Neural progenitor cell (in vitro differentiated cells): ENCODE measurements around the gene TRAF1. TPM values are rescaled to one million over a fixed set of nuclear protein-coding genes. Genes with fewer than 3 reads are reported as not detected.

Source experiments
- DNase-seq: peaks from one replicate; pipeline ENCODE4 v3.0.0-alpha.2; 2016; ENCODE audit warnings: low spot score
- H2AFZ ChIP-seq: fragments of 200-600 bp; sonication (generic); replicated peaks from 2 replicates; pipeline ENCODE4 v1.6.1; 2016; ENCODE audit warnings: antibody characterized with exemption
- H3F3A ChIP-seq: fragments of 200-600 bp; sonication (generic); 2 replicates; pipeline ENCODE4 v1.6.1; 2016; ENCODE audit warnings: antibody characterized with exemption, low read depth
- H3K27ac ChIP-seq: fragments of 200-600 bp; sonication (generic); 2 replicates; pipeline ENCODE4 v1.5.1; 2016; ENCODE audit warnings: mild to moderate bottlenecking
- H3K27me3 ChIP-seq: fragments of 200-600 bp; sonication (generic); 2 replicates; pipeline ENCODE4 v1.6.1; 2016; ENCODE audit warnings: mild to moderate bottlenecking, moderate library complexity
- H3K36me3 ChIP-seq: fragments of 200-600 bp; sonication (generic); 2 replicates; pipeline ENCODE4 v1.5.1; 2016
- H3K4me1 ChIP-seq: fragments of 200-600 bp; sonication (generic); 2 replicates; pipeline ENCODE4 v1.6.1; 2016; ENCODE audit warnings: mixed run types
- H3K4me2 ChIP-seq: fragments of 200-600 bp; sonication (generic); 2 replicates; pipeline ENCODE4 v1.6.1; 2016
- H3K4me3 ChIP-seq: fragments of 200-600 bp; sonication (generic); 2 replicates; pipeline ENCODE4 v1.5.1; 2016
- H3K79me2 ChIP-seq: fragments of 200-600 bp; sonication (generic); 2 replicates; pipeline ENCODE4 v1.6.1; 2016; ENCODE audit warnings: low read depth
- H3K9ac ChIP-seq: fragments of 200-600 bp; sonication (generic); 2 replicates; pipeline ENCODE4 v1.6.1; 2016
- H3K9me3 ChIP-seq: fragments of 200-600 bp; sonication (generic); 2 replicates; pipeline ENCODE4 v1.5.1; 2016; ENCODE audit warnings: low read depth
- H4K20me1 ChIP-seq: fragments of 200-600 bp; sonication (generic); 2 replicates; pipeline ENCODE4 v1.6.1; 2016; ENCODE audit warnings: low read depth
- H3K27ac Mint-ChIP-seq: 3 replicates; pipeline ENCODE4 v1.8.0; 2021; ENCODE audit warnings: mixed read lengths
- H3K27me3 Mint-ChIP-seq: 2 replicates; pipeline ENCODE4 v1.8.0; 2022; ENCODE audit warnings: low read depth, mild to moderate bottlenecking, inconsistent platforms, moderate library complexity, mixed read lengths; ENCODE audit not compliant: insufficient read depth
- H3K36me3 Mint-ChIP-seq: 3 replicates; pipeline ENCODE4 v1.8.0; 2021; ENCODE audit warnings: mixed read lengths
- H3K4me1 Mint-ChIP-seq: 3 replicates; pipeline ENCODE4 v1.8.0; 2021; ENCODE audit warnings: mixed read lengths
- H3K4me3 Mint-ChIP-seq: 3 replicates; pipeline ENCODE4 v1.8.0; 2021; ENCODE audit warnings: mild to moderate bottlenecking, moderate library complexity, mixed read lengths
- H3K9me3 Mint-ChIP-seq: 3 replicates; pipeline ENCODE4 v1.8.0; 2020; ENCODE audit warnings: mixed read lengths
- CTCF ChIP-seq: fragments of 200-600 bp; sonication (generic); IDR thresholded peaks from 2 replicates; pipeline ENCODE4 v1.5.1; 2017; ENCODE audit warnings: antibody characterized with exemption, mild to moderate bottlenecking
- EZH2 ChIP-seq: fragments of 200-600 bp; sonication (generic); IDR thresholded peaks from 2 replicates; pipeline ENCODE4 v1.6.1; 2017; ENCODE audit warnings: antibody characterized with exemption, mild to moderate bottlenecking, moderate library complexity
- EZH2phosphoT487 ChIP-seq: fragments of 200-600 bp; sonication (generic); IDR thresholded peaks from 2 replicates; pipeline ENCODE4 v1.6.1; 2017; ENCODE audit warnings: antibody characterized with exemption
- total RNA-seq: library from RNA; depleted of rRNA; stranded (reverse); fragments of >200 nt; gene quantifications from 2 replicates; pipeline ENCODE4 v1.2.3, GENCODE V29; 2015; ENCODE audit warnings: low replicate concordance

TRAF1 gene
- total RNA-seq, 1 donor from 2014 or later, result 3.2 TPM

DNA sequence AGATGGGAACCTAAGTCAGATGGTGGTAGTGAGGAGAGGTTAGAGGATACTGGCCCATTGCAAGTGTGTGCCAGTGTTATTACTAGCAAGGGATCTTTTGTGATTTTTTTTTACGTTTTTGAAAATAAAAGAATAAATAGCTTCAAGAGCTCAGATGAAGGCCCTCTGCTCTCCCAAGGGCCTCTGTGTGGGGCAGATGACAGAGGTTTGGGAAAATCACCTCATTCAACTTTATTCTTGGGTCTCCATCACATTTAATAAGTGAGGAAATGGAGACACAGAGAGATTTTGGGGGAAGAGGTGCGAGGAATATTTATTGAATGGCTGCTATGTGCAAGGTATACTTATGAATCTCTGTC is 10.1 kb upstream of the TRAF1 start:
- H3K36me3 ChIP-seq, result no peaks in the 10 kb centered on the region
- no peak overlapping the region for H3K4me2 ChIP-seq
- no peaks in the 10 kb centered on the region for H3K27me3 ChIP-seq
- no peaks in the 10 kb centered on the region for H3K79me2 ChIP-seq
- no peak overlapping the region for H3K27ac ChIP-seq
- DNase-seq, result no peak
- H3K36me3 Mint-ChIP-seq, result no peaks in the 10 kb centered on the region
- no peak overlapping the region for H2AFZ ChIP-seq
- H3K27me3 Mint-ChIP-seq, result peaks cover 3% of the 10 kb centered on the region
- TF ChIP-seq CTCF (no peak), EZH2phosphoT487 (no peak), EZH2 (no peak)
- H3K9ac ChIP-seq, result no peak overlapping the region
- no peak overlapping the region for H3K27ac Mint-ChIP-seq
- peaks cover 19% of the 10 kb centered on the region for H3K4me1 Mint-ChIP-seq
- no peaks in the 10 kb centered on the region for H4K20me1 ChIP-seq
- H3K4me3 ChIP-seq, result no peak overlapping the region
- no peak overlapping the region for H3K4me3 Mint-ChIP-seq
- peaks cover 3% of the 10 kb centered on the region for H3F3A ChIP-seq
- H3K9me3 Mint-ChIP-seq, result no peaks in the 10 kb centered on the region
- no peaks in the 10 kb centered on the region for H3K9me3 ChIP-seq
- peaks cover 19% of the 10 kb centered on the region for H3K4me1 ChIP-seq

- H4K20me1 ChIP-seq, result no peaks in the 10 kb centered on the region
- H3K4me2 ChIP-seq, result no peak overlapping the region
- peaks cover under 1% of the 10 kb centered on the region for H3F3A ChIP-seq
- TF ChIP-seq EZH2 (no peak), CTCF (peak; percentile 98), EZH2phosphoT487 (no peak)
- peaks cover 16% of the 10 kb centered on the region for H3K4me1 ChIP-seq
- Mint-ChIP-seq H3K4me1 (peaks cover 19% of the 10 kb centered on the region), H3K4me3 (no peak overlapping the region), H3K36me3 (no peaks in the 10 kb centered on the region), H3K27me3 (peaks cover 3% of the 10 kb centered on the region), H3K27ac (no peak overlapping the region), H3K9me3 (no peaks in the 10 kb centered on the region)
- H3K4me3 ChIP-seq, result no peak overlapping the region
- H2AFZ ChIP-seq, result peak overlapping the region; percentile 23
- no peaks in the 10 kb centered on the region for H3K36me3 ChIP-seq
- no peaks in the 10 kb centered on the region for H3K9me3 ChIP-seq
- H3K27me3 ChIP-seq, result no peaks in the 10 kb centered on the region
- H3K27ac ChIP-seq, result no peak overlapping the region
- H3K79me2 ChIP-seq, result no peaks in the 10 kb centered on the region
- H3K9ac ChIP-seq, result no peak overlapping the region
- peak; percentile 90 for DNase-seq
These were observed 9.6 kb upstream of the TRAF1 start for GRCh38 chr9:120936011-120936763.

DNA sequence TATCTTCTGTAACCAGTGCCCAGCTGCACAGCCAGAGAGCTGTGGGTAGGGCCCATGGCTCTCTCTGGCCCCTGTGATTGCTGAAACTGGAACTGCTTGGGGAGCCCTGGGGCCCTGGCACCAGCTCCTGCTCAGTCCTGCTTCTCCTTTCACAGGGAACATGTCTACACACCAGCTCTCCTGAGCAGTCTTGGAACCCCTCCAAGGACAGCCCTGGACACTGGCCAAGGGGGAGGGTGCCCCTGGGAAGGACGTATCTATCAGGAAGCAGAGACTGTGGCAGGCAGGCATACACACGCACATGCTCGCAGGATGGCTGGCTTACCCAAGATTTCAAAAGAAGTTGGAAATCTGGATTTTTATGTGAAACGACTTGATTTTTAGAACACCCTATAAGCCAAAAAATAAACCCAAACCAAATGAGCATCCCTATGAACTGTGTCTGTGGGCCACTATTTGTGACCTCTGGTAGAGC is 8.8 kb upstream of the TRAF1 start:
- no peak overlapping the region for H3K27ac ChIP-seq
- no peak overlapping the region for H3K4me3 ChIP-seq
- no peaks in the 10 kb centered on the region for H3K9me3 ChIP-seq
- H3K27ac Mint-ChIP-seq, result no peak overlapping the region
- no peaks in the 10 kb centered on the region for H3K36me3 Mint-ChIP-seq
- no peaks in the 10 kb centered on the region for H3F3A ChIP-seq
- H3K4me1 ChIP-seq, result peaks cover 9% of the 10 kb centered on the region
- peaks cover 17% of the 10 kb centered on the region for H3K4me1 Mint-ChIP-seq
- H4K20me1 ChIP-seq, result no peaks in the 10 kb centered on the region
- H3K4me2 ChIP-seq, result no peak overlapping the region
- TF ChIP-seq EZH2 (no peak), EZH2phosphoT487 (no peak), CTCF (no peak)
- no peak for DNase-seq
- H3K4me3 Mint-ChIP-seq, result no peak overlapping the region
- no peak overlapping the region for H2AFZ ChIP-seq
- H3K9me3 Mint-ChIP-seq, result no peaks in the 10 kb centered on the region
- H3K9ac ChIP-seq, result no peak overlapping the region
- peaks cover 3% of the 10 kb centered on the region for H3K27me3 Mint-ChIP-seq
- H3K79me2 ChIP-seq, result no peaks in the 10 kb centered on the region
- H3K36me3 ChIP-seq, result no peaks in the 10 kb centered on the region
- H3K27me3 ChIP-seq, result no peaks in the 10 kb centered on the region
